Measurements from ENCODE around the gene CCDC12. TPM values are rescaled to one million over a fixed set of nuclear protein-coding genes. Genes with fewer than 3 reads are reported as not detected.

Gene CCDC12
- total and polyA plus RNA-seq, 2 of the 13 experiments (the other 11 are each of a cell fraction or from before 2014, with no cell fraction given), result 30.1 to 49.5 TPM

DNA sequence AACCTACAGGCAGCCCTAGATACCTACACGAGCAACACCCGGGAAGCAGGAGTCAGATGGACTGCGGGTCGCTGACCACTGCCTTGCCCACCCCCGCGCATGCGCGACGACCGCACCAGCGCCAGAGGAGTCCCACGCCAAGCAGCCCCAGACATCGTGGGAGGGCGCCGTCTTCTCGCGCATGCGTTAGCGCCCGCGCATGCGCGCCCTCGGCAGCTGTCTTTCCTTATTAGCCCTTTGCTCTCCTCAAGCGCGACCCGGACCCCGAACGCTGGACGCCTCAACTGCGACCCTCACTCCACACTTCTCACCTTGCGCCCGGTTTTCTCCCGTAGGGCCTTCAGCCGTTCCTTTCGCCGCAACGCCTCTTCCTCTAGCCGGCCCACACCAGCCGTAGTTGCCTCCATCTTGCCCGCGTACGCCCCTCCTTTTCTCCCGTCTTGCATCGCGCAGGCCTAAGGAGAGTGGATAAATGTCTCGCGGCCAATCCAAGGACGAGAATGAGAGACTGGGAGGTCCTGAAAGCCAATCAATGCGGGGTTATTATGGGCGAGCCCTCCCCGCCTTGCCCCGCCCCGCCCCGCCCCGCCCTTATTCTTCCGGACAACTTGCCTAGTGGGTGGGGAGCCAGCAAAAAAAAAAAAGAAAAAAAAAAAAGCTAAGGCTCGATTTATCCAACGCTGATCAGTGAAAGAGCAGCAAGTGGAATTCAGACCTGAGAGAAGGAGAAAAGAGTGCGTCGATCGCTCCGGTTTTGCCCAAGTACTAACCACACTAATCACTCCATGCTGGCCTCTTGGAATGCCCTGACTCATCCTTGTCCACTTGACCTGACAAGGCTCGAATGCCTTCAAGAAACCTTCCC lies at the start of gene CCDC12 (continued):
- TF ChIP-seq, protein P1, sequence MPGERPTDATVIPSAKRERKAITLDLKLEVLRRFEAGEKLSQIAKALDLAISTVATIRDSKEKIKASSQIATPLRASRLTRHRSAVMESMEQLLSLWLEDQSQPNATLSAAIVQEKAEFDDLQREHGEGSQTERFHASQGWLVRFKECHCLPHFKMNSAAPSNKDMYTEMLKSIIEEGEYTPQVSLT (CRISPR knock-in tag; IDR thresholded peaks at IDR 0.05; ENCODE audit: borderline replicate concordance, low read depth), result no peak; the same call in 1 of the 2 replicates
- TF ChIP-seq SRY (CRISPR knock-in tag; IDR thresholded peaks at IDR 0.05) (peak; percentile 56; the same call in 1 of the 2 replicates), ZNF30 (CRISPR knock-in tag; IDR thresholded peaks at IDR 0.05) (no peak), CHD4 (IDR thresholded peaks at IDR 0.05; ENCODE audit: borderline replicate concordance, low read length) (no peak), ATAD3A (CRISPR knock-in tag; IDR thresholded peaks at IDR 0.05) (no peak), ZSCAN12 (CRISPR knock-in tag; IDR thresholded peaks at IDR 0.05) (no peak), NPAS2 (CRISPR knock-in tag; IDR thresholded peaks at IDR 0.05; ENCODE audit: borderline replicate concordance) (no peak), NKX3-1 (CRISPR knock-in tag; IDR thresholded peaks at IDR 0.05) (no peak), ISL2 (CRISPR knock-in tag; IDR thresholded peaks at IDR 0.05) (no peak), ZNF547 (CRISPR knock-in tag; IDR thresholded peaks at IDR 0.05) (no peak), CBFB (CRISPR knock-in tag; IDR thresholded peaks at IDR 0.05) (0 out of 2 replicates have a peak, but pooled peaks have one; percentile 15), ZNF777 (CRISPR knock-in tag; IDR thresholded peaks at IDR 0.05) (no peak), DR1 (CRISPR knock-in tag; IDR thresholded peaks at IDR 0.05) (peak; percentile 63; the same call in 1 of the 2 replicates), HNRNPL (IDR thresholded peaks at IDR 0.05; ENCODE audit: low read depth, low read length) (peak; percentile 59; the same call in 1 of the 2 replicates), SALL2 (CRISPR knock-in tag; IDR thresholded peaks at IDR 0.05) (no peak), ZNF577 (CRISPR knock-in tag; IDR thresholded peaks at IDR 0.05; ENCODE audit: borderline replicate concordance, low read depth) (no peak), SSRP1 (CRISPR knock-in tag; IDR thresholded peaks at IDR 0.05) (no peak), SNAPC2 (CRISPR knock-in tag; IDR thresholded peaks at IDR 0.05) (no peak), PREB (CRISPR knock-in tag; IDR thresholded peaks at IDR 0.05) (no peak), CEBPB (IDR thresholded peaks at IDR 0.05; ENCODE audit: borderline replicate concordance, low read depth, low read length) (no peak), ELF3 (CRISPR knock-in tag; IDR thresholded peaks at IDR 0.05) (peak; percentile 33; the same call in 1 of the 2 replicates), SIX1 (CRISPR knock-in tag; IDR thresholded peaks at IDR 0.05; ENCODE audit: borderline replicate concordance) (no peak), NCOA5 (CRISPR knock-in tag; IDR thresholded peaks at IDR 0.05) (no peak), ZNF572 (CRISPR knock-in tag; IDR thresholded peaks at IDR 0.05) (0 out of 2 replicates have a peak, but pooled peaks have one; percentile 21), GATAD1 (CRISPR knock-in tag; IDR thresholded peaks at IDR 0.05) (peak; percentile 95)
- TF ChIP-seq, protein P2, sequence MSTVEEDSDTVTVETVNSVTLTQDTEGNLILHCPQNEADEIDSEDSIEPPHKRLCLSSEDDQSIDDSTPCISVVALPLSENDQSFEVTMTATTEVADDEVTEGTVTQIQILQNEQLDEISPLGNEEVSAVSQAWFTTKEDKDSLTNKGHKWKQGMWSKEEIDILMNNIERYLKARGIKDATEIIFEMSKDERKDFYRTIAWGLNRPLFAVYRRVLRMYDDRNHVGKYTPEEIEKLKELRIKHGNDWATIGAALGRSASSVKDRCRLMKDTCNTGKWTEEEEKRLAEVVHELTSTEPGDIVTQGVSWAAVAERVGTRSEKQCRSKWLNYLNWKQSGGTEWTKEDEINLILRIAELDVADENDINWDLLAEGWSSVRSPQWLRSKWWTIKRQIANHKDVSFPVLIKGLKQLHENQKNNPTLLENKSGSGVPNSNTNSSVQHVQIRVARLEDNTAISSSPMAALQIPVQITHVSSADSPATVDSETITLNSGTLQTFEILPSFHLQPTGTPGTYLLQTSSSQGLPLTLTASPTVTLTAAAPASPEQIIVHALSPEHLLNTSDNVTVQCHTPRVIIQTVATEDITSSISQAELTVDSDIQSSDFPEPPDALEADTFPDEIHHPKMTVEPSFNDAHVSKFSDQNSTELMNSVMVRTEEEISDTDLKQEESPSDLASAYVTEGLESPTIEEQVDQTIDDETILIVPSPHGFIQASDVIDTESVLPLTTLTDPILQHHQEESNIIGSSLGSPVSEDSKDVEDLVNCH (CRISPR knock-in tag; IDR thresholded peaks at IDR 0.05), result no peak
- TF ChIP-seq, protein P3, sequence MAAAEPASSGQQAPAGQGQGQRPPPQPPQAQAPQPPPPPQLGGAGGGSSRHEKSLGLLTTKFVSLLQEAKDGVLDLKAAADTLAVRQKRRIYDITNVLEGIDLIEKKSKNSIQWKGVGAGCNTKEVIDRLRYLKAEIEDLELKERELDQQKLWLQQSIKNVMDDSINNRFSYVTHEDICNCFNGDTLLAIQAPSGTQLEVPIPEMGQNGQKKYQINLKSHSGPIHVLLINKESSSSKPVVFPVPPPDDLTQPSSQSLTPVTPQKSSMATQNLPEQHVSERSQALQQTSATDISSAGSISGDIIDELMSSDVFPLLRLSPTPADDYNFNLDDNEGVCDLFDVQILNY (CRISPR knock-in tag; conservative IDR thresholded peaks at IDR 0.05), result no peak
